Panc1 (cell line): ENCODE data around the gene SYCN.
"Not testable (repeated sequence)": the region's sequence is repeated elsewhere in the genome, so short reads cannot be mapped to it uniquely, and the experiment has no call there.

Experiments used
- SIN3A ChIP-seq: IDR thresholded peaks from 2 replicates; pipeline ENCODE4 v1.6.1; 2012; ENCODE audit warnings: low read depth, mild to moderate bottlenecking, low read length, moderate library complexity, borderline replicate concordance; ENCODE audit not compliant: insufficient read depth
- TF ChIP-seq, protein P1 (sequence below): fragments of 450-650 bp; IDR thresholded peaks from 2 replicates; pipeline ENCODE4 v1.5.1; 2017; ENCODE audit warnings: mild to moderate bottlenecking

DNA sequence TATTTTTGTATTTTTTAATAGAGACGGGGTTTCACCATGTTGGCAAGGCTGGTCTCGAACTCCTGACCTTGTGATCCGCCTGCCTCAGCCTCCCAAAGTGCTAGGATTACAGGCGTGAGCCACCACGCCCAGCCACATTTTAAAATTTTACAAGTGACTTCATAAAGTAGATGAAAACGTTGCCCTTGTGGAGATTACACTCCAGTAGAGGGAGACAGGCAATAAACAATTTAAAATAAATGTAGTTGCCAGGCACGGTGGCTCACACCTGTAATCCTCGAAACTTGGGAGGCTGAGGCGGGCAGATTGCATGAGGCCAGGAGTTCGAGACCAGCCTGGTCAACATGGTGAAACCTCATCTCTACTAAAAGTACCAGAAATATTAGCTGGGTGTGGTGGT lies 15.0 kb upstream of the SYCN start:
- TF ChIP-seq, protein P1, sequence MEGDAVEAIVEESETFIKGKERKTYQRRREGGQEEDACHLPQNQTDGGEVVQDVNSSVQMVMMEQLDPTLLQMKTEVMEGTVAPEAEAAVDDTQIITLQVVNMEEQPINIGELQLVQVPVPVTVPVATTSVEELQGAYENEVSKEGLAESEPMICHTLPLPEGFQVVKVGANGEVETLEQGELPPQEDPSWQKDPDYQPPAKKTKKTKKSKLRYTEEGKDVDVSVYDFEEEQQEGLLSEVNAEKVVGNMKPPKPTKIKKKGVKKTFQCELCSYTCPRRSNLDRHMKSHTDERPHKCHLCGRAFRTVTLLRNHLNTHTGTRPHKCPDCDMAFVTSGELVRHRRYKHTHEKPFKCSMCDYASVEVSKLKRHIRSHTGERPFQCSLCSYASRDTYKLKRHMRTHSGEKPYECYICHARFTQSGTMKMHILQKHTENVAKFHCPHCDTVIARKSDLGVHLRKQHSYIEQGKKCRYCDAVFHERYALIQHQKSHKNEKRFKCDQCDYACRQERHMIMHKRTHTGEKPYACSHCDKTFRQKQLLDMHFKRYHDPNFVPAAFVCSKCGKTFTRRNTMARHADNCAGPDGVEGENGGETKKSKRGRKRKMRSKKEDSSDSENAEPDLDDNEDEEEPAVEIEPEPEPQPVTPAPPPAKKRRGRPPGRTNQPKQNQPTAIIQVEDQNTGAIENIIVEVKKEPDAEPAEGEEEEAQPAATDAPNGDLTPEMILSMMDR = not testable (repeated sequence)
- not testable (repeated sequence) for TF ChIP-seq SIN3A
